DMS153 treated with DMSO at 0.1 percent for 48 hours (cell line): ENCODE measurements around the gene SLC44A5.
A peak's percentile ranks its signal among the peaks of the same experiment; 100 is the strongest.
"Not testable (repeated sequence)": the region's sequence is repeated elsewhere in the genome, so short reads cannot be mapped to it uniquely, and the experiment has no call there.

Experiments
- DNase-seq: peaks from one replicate; lab custom pipeline; 2025; ENCODE audit not compliant: unreplicated experiment; lab: John Stamatoyannopoulos, UW

The SLC44A5 gene

GRCh38 chr1:75375476-75376447 lies 235.2 kb downstream of the SLC44A5 start:
- not testable (repeated sequence) for DNase-seq

- DNase-seq = no peak
These were observed 237.3 kb downstream of the SLC44A5 start for GRCh38 chr1:75373542-75374159.

- DNase-seq = no peak
These were observed 244.3 kb downstream of the SLC44A5 start for GRCh38 chr1:75366595-75366994.

GRCh38 chr1:75361260-75361659 lies 249.7 kb downstream of the SLC44A5 start:
- no peak for DNase-seq

GRCh38 chr1:75354267-75354666 lies 256.6 kb downstream of the SLC44A5 start:
- DNase-seq = not testable (repeated sequence)

- DNase-seq = no peak
These were observed 257.9 kb downstream of the SLC44A5 start for GRCh38 chr1:75353051-75353450.

GRCh38 chr1:75345538-75346292 lies 265.2 kb downstream of the SLC44A5 start:
- no peak for DNase-seq

- peak; percentile 73 for DNase-seq
These were observed 268.1 kb downstream of the SLC44A5 start for GRCh38 chr1:75342786-75343185.

- DNase-seq = no peak
These were observed 269.4 kb downstream of the SLC44A5 start for GRCh38 chr1:75341537-75341936.

- no peak for DNase-seq
These were observed 272.1 kb downstream of the SLC44A5 start for GRCh38 chr1:75338616-75339483.

- DNase-seq = no peak
These were observed 276.0 kb downstream of the SLC44A5 start for GRCh38 chr1:75334876-75335389.

GRCh38 chr1:75330624-75331023 lies 280.3 kb downstream of the SLC44A5 start:
- no peak for DNase-seq

GRCh38 chr1:75328691-75329090 lies 282.2 kb downstream of the SLC44A5 start:
- no peak for DNase-seq

GRCh38 chr1:75327395-75327794 lies 283.5 kb downstream of the SLC44A5 start:
- DNase-seq = no peak

- no peak for DNase-seq
These were observed 292.9 kb downstream of the SLC44A5 start for GRCh38 chr1:75317976-75318375.

- DNase-seq = no peak
These were observed 294.7 kb downstream of the SLC44A5 start for GRCh38 chr1:75316230-75316629.

GRCh38 chr1:75312620-75313019 lies 298.3 kb downstream of the SLC44A5 start:
- DNase-seq = no peak

- DNase-seq = no peak
These were observed 300.8 kb downstream of the SLC44A5 start for GRCh38 chr1:75310067-75310466.

- no peak for DNase-seq
These were observed 302.5 kb downstream of the SLC44A5 start for GRCh38 chr1:75308365-75308764.

GRCh38 chr1:75305061-75305460 lies 305.9 kb downstream of the SLC44A5 start:
- DNase-seq = no peak
